PC-9 (cell line): ENCODE measurements around the gene CNTN4.

ENCODE experiments used
- CTCF ChIP-seq: fragments of 200-600 bp; sonication (generic); conservative IDR thresholded peaks from 2 replicates; pipeline ENCODE4 v1.6.1; 2017; ENCODE audit warnings: mixed run types, antibody characterized with exemption, mild to moderate bottlenecking, moderate library complexity
- EZH2 ChIP-seq: fragments of 200-600 bp; sonication (generic); IDR thresholded peaks from 2 replicates; pipeline ENCODE4 v1.8.0; 2017; ENCODE audit warnings: antibody characterized with exemption, low read depth

GRCh38 chr3:2944628-2945027, 846.0 kb downstream of the CNTN4 start:
- TF ChIP-seq CTCF (no peak), EZH2 (no peak)
